Measurements from ENCODE around the gene CUEDC1.
A peak's percentile ranks its signal among the peaks of the same experiment; 100 is the strongest.

DNA sequence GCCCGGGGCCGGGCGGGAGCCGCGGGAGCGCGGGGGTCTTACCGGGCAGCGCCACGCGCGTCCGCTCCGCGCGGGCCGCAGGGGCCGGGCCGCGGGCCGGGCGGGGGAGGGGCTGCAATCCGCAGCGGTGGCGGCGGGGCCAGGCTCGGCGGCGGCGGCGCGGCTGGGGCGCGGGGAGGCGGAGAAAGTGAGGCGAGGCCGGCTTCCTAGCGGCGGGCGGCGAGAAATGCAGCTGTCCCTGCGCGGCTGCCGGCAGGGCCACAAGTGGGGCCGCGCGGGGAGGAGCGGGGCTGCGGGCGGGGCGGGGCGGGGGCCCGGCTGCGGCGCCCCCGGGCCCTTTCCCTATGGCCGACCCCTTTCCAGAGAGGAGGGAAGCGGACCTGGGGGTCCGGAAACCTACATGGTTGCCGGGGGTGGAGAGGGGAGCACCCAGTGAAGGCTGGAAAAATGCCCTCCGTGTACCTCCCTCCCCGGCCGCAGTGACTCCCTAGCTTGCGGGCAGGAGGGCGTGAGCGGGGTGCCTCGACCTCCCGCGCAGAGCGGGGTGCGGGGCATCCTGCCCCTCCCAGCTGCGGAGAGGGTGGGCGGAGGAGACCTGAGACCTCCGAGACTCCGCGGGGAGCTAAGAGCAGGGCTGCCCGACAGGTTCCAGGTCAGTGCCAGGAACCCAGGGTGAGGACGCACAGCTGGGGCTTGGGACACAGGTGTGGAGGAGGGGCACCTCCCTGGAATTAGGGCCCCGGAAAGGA lies at the start of gene CUEDC1:
- TF ChIP-seq, protein P1, sequence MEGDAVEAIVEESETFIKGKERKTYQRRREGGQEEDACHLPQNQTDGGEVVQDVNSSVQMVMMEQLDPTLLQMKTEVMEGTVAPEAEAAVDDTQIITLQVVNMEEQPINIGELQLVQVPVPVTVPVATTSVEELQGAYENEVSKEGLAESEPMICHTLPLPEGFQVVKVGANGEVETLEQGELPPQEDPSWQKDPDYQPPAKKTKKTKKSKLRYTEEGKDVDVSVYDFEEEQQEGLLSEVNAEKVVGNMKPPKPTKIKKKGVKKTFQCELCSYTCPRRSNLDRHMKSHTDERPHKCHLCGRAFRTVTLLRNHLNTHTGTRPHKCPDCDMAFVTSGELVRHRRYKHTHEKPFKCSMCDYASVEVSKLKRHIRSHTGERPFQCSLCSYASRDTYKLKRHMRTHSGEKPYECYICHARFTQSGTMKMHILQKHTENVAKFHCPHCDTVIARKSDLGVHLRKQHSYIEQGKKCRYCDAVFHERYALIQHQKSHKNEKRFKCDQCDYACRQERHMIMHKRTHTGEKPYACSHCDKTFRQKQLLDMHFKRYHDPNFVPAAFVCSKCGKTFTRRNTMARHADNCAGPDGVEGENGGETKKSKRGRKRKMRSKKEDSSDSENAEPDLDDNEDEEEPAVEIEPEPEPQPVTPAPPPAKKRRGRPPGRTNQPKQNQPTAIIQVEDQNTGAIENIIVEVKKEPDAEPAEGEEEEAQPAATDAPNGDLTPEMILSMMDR (IDR thresholded peaks at IDR 0.05; ENCODE audit: borderline replicate concordance, extremely low read depth, low read length, poor library complexity, severe bottlenecking) = peak; percentile 36
- TF ChIP-seq EZH2 (IDR thresholded peaks at IDR 0.05; ENCODE audit: borderline replicate concordance, low read depth, low read length, severe bottlenecking) = peak; percentile 88

Measured in DND-41 (cell line).